ENCODE measurements around the gene MTUS2.

MTUS2 gene

DNA sequence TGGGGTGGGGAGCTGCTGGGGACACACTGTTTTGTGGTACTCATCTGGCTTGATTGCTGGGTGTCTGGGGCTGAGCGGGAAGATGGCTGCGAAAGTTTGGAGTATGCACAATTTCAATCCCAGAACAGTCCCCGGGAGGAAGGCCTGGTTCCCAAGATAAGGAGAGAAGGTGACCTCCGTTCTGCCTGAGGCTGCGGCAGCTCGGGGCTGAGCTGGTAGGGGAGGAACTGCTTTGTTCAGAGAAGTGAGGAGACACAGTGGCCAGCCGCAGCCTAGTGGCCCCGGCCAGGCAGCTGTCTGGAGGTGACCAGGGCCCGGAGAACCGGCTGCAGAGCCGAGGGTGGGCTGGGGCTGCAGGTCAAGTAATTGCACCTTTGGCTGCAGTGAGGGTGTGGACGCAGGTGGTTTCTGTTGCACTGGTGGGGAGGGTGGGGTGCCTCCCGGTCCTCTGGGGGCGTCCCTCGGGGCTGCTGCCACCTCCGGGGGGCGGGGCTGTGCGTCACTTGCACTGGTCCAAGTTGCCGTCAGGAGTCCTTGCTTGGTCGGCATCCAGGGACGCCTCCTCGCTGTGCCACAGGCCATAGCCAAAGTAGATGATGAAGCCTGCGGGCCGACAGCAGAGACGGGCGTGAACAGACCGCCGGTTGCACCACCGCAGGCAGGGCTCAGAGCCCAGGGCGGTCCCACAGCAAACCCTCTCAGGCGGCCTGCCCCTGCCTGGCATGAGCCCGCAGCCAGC lies 694.0 kb downstream of the MTUS2 start:
- no peak for DNase-seq

DNA sequence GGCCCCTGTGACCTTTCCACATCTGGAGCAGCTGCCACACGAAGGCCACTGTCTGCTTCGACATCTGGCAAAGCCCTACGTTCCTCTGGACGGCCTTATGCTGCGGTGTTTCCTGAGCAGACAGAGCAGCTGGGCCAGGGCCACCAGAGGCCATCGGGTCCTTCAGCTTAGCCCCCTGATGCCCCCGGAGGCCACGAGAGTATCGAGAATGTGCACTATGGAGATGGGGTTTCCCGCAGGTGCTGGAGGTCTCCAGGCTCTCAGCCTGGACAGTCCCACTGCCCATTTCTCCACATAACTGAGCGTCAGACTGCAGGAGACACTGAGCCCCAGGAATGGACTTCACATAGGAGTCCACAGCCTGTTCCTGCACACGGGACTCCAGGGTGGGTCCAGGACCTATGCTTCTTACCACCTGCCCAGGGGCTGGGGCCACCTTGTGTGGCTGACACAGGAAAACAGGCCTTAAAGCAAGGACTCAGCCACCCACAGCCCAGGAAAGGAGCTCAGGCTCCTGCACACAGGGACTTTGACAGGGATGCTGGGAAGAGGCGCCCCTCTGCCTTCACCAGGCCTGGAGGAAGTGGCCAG lies 694.7 kb downstream of the MTUS2 start:
- DNase-seq, result no peak

DNA sequence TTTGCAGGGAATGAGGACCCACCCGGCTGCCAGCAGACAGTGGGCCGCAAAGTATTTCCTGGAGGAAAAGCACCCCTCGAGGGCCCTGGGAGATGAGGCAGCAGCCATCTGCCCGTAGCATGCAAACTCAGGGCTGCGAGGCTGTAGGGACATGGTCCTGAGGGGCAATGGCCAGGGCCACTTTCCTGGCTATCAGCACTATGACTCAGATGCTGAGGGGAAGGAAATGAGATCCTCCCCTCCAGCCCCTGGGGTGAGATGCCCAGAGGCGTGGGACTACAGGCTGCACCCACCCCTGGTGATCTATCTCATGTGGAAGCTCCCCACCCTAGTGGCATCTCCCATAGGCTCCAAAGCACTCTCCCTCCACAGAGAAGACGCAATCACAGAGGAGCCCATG lies 695.2 kb downstream of the MTUS2 start:
- no peak for DNase-seq

DNA sequence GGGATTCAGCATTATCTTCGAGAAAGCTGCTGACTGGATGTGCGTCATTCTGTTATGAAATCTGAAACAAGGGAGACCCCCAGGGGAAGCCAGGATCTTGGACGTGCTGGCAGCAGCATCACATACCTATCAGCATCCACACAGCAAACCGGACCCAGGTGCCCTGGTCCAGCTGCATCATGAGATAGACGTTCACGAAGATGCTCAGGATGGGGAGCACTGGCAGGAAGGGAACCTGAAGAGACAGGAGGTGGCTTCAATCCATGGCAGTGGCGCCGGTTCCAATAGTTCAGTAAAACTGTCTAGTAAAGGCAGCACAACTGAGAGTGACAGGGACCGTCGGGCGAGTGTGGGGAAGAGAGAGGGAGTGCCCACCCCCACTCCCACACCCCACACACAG lies 695.9 kb downstream of the MTUS2 start:
- no peak for DNase-seq

DNA sequence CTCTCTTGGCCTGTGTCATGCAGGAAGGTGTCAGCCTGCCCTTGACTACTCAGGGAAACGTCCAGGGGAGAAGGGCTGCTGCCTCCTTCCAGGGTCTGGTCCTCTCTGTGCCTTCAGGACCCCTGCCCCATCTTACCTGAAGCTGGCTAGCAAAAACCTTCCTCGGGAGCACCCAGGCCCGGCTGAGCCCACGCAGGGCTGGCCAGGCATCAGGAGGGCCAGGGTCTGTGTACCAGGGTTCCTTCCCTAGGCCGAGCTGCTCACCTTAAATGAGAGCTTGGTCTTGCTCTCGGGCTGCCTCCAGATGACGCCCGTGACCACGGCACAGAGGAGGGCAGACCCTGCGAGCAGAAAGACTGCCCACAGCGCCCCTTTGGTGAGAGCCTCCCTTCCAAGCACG lies 696.7 kb downstream of the MTUS2 start:
- DNase-seq, result no peak

DNA sequence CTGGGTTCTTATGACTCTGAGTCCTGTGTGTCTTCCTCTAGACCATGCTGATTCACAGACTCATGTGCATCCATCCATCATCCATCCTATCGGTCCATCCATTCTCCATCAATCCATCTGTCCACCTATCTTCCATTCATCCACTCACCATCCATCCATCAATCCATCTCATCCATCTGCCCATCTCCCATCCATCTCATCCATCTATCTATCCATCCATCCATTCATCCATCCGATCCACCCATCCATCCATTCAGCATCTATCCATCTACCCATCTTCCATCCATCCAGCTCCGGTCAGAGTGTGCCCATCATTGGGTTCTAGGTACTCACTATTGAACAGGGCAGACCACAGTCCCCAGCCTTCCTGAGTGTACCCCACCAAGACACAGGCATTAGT lies 699.8 kb downstream of the MTUS2 start:
- no peak for DNase-seq

DNA sequence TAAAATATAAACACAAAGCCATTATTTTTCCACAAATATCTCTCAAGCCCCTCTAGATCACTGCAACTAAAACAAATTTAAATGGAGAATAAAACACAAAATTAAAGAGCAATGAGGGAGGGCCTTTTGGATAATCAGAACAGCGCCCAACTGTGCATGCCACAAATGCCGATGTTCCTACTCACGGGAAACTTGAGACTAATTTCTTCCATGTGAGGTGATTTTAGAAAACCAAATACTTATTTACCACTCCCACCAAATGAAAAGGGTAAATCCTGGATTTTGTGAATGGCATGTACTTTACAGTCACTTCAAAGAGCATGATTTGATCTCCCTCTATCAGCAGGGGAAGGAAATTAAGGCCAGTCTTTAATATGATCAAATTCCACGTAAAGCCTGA lies 700.5 kb downstream of the MTUS2 start:
- no peak for DNase-seq

DNA sequence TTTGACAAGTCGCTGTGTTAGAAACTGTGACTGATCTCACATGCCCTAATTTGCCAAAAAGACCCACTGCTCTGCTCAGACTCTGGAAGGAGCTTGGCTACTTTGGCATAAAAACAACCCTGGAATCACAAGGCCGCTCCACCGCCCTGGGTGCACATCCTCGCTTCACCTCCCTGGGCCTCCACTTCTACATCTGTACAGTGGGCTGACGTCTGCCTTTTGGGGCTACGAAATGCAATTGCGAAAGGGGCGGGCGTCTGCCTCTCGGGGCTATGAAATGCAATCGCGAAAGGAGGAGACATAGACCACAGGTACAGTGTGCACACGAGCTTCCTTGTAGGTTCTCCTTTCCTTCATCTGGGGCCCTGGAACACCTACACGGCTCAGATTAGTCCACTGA lies 701.2 kb downstream of the MTUS2 start:
- DNase-seq, result no peak

DNA sequence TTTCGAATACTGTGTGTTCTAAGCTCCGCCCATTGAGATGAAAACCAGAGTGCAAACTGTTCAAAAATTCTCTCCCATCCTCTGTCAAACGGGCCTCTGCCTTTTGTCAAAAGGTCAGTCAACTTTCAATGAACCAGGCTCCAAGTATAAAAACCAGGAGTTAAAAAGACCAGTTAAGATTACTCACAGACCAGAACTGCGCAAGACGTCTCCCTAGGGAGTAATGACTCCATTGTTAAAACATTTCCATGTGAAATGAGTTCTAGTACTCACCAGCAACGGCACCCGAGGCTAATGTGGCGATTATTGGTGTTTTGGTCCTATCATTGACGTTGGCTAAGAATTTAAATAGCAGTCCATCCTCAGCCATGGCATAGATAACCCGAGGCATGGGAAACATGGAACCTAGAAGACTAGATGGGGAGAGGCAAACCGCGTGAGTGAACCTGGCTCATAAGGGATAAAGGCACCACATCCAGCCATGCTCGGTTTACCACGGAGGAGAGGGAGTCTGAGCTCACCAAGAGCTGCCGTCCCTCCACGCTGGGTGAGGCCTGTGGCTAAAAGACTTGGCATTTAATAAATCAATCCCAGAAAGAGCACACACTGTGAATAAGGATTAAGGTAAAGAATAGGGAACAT lies 702.0 kb downstream of the MTUS2 start:
- no peak for DNase-seq

DNA sequence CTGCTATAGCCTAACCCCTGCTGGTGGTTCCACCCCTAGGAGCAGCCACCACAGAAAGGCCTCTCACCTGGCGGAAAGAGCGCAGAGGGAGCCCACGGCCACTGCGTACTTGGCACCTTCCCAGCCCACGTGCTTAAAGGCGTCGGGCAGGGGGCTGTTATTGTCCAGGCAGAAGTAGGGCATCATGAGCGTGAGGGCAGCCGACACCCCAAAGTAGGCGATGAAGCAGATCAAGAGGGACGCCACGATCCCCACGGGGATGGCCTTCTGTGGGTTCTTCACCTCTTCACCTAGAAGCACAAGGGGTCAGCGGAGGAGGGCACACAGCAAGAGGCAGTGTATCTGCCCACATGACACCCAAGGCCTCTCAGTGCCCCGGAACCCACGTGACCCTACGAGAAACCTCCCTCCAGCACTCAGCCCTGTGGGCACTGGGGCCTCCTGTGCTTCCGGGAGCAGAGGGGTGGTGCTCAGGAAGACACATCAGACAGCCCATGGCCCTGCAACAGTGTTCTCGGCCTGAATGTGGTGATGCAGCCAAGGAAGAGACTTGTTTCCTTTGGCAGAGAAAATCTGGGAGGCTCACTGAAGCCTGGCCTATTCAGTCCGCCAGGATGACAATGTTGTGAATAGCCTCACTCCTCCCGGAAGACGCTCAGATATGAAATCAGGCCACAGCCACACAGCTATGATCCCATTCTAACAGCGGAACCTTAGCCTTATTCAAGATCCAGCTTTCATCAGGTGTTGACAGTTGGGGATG lies 703.2 kb downstream of the MTUS2 start:
- DNase-seq, result no peak

DNA sequence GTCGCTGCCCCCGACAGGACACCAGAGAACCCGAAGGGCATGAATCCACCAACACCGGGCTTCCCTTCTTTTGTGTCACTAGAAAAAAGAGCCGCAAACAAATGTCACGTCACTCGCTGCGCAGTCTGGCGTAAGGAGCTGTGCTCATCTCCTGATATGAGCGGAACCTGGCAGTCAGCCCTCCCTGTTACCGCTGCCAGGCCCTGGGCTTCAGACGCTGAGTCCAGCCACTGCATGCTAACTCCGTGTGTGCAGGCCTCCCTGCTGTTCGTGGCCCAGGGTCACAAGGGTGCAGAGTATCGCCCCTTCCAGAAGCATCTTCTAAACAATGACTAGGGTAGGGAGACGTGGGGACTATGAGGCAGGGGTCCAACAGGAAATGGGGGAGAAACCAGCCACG lies 704.0 kb downstream of the MTUS2 start:
- DNase-seq, result no peak

DNA sequence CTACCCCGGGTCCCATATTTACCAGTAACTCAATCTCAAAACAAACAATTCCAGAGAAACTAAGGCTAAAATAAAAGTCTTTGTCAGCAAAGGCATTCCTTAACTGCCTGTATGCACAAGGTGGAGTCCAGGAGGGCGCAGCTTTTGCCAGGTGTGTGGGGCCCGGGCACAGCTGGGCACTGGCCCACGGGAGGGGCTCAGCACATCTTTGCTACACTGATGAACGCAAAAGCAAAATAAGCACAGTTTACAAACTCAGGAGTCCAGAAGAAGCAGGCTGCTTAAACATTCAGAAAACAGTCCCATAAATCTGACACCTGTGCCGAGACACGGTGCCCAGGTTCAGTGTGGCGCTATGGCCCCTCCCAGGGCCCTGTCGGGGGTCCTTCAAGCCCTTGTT lies 704.5 kb downstream of the MTUS2 start:
- no peak for DNase-seq

DNA sequence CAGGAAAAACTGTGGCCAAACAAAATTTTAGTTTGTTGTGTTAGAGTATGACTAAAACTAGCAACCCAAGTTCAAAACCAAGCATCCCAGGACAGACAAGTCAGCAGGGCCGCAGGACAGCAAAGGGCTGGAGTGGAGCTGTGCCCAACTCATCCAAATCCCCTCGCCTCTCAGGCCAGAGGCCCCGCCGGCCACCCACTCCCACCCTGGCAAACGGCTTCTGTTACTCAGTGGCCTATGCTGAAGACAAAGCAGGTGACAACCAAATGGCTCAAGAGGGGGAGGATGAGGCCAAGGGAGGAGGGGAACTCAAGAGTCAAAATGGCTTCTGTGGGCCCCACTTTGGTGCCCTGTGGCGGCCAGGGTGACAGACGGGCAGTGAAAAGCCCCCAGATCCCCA lies 705.6 kb downstream of the MTUS2 start:
- DNase-seq, result no peak

DNA sequence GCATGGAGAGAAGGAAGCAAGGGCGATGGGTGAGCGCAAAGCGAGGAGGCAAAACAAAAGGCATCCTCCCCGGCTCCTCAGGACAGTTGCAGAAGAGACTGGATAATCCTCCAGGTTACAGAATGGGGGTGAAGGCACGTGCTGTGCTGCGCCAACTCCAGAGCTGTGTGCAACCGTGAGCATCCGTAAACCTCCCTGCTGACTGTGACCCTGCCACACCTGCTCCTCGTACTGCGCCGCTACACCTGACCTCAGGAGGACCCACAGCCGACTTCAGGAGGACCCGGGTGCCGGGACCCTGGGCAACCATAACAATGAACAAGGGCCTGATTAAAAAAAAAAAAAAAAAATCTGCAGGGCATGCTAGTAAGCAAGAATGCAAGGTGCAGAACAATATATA lies 706.6 kb downstream of the MTUS2 start:
- no peak for DNase-seq

DNA sequence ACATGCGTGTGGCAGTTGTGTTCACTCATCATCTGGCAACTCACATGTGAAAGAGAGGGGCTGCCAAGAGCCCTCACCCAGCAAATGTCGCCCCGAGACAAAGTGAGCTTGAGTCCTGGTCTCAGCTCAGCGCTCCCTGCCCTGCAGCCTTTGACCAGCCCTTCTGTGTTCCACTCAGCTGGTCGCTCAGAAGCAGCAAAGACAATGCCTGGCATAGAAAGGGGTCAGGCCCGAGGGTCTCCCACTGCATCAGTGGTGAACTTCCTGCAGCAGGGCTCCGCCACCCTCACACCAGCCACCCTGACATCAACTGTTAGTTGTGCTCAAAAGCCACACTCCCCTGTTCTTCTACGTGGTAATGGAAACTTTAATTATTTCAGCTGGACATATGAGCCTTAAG lies 707.4 kb downstream of the MTUS2 start:
- DNase-seq, result no peak

DNA sequence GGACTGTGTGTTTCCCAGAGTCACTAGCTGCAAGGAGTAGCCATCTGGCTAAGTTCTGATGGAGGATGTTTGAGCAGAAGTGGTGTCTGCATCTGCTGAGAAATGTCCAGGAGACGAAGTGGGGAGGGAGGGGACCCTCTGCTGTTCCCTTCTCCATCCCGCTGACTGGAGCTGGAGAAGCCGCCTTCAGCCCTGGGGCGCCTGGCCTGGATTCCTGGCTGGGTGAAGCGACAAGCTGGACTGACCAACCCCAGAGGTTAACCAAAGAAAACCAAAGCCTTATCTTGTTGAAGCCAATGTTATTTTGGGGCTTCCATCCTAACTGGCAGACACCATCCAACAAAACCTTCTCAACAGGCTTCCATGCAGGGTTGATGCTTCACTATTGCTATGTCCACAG lies 707.8 kb downstream of the MTUS2 start:
- DNase-seq, result no peak

DNA sequence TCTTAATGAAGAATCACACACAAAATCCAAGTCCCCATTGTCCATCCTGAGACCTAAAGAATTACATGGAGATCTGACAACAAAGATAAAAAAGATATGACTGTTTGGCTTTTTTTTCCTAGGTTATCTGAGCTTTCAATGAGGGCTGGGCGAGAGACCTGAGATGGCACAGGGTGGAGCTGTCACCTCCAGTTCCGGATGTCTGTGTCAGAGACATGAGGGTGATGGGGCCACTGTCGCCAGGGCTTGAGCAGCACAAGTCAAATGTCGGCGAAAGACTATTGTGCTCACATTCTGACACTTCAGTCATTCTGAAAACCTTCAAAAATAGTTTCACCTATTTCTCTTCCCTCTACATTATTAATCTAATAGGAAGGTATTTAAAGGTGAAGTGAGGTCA lies 709.6 kb downstream of the MTUS2 start:
- no peak for DNase-seq

DNA sequence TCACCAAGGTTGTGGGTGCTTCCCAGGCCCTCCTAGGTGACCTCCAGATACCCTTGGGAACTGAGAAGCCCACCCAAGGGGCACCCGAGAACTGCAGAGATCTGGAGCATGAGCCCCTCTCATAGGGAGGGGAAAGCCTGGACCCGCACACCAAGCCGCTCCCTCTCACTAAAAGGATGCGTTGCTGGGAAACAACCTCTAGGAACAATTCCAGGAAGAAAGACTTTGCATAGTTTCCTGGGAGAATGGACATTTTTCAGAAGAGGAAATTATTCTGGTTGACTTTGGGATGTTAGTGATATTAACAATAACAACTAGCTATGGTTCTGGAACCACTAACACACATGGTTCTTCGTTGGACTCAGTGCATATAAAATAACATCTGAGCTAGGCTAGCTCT lies 710.8 kb downstream of the MTUS2 start:
- no peak for DNase-seq

DNA sequence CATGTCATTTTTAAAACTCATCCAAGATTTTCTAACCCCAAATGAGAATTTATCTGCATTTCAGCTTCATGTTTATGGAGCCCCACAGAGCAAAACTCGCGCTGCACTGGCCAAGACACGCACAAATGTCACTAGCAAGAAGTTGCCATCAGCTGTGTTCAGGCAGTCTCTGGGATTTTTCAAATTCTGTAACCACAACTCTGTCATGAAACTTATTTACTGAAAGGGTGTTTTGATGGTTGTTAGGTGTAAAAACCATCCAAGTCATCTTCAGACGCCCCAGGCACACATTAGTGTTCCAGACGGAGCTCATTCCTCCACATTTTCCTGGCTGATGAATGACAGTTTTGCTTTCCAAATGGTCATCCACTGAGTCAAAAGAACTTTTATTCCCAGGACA lies 712.0 kb downstream of the MTUS2 start:
- DNase-seq, result no peak

DNA sequence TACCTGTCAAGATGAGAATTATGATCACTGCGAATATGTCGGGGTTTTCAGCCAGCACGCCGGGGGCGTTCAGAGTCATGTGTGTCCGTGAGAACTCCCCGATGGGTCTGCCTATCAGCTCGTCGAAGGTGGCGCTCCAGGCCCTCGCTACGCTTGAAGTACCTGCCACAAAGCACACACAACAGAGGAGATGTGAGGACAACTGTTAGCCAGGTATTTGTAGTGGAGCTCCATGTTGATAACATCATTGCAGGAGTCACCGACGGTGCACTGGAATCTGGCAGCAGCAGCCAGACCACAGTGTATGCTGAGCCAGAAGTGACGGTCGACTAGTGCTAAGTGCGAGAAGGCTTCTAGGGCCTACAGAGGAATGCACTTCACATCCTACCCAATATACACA lies 712.7 kb downstream of the MTUS2 start:
- DNase-seq, result no peak

DNA sequence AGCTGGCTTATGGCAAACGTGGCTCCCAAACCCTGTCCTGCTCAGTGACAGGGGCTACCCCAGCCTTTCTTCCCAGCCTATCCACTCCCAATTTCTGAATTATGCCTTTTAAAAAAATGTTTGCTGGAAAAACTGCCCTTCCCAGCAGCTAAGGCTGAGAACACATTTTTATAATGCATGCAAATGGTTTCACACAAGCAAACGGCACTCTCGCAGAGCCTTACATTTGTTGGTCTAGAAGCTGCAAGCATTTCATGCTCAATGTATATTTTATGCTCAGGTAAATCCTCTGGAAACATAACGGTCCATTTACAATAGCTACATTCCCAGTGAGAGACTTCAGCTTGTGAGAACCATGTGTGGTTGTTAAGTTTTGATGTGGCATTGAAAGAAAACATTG lies 713.9 kb downstream of the MTUS2 start:
- no peak for DNase-seq

DNA sequence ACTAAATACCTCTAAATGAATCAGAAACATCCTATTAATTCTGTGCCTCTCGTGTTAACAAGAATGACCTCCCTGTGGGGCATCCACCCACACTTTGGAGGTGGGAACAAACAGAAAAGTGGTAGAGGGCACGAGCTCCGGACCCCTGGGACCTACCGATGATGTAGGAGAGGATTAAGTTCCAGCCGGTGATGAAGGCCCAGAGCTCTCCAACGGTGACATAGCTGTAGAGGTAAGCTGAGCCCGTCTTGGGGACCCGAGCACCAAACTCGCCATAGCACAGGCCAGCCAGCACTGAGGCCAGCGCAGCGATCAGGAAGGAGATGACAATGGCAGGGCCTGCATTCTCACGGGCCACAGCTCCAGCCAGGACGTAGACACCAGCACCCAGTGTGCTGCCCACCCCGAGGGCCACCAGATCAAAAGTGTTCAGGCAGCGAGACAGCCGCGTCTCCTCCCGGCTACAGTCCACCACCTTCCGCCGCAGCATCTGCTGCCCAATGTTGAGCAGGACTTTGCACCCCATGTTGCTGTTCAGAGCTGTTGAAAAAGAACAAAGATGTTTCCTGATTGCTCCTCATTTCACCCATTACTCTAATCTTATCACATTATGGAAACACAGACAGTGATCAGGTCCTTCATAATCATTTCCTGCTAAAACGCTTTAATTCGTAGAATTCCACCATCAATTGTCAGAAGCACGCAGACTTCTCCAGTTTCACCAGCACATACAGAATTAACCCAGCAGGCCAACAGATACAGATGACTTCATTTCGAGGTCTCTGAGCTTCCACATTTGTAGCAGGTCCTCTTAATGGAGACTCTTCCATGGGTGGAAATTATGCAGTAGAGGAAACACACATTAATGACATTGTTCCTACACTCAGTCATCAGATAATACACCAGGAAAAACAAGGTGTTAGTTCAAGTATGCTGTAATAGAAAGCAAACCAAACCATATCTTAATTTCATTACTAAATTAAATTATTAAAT lies 715.8 kb downstream of the MTUS2 start:
- DNase-seq, result no peak

DNA sequence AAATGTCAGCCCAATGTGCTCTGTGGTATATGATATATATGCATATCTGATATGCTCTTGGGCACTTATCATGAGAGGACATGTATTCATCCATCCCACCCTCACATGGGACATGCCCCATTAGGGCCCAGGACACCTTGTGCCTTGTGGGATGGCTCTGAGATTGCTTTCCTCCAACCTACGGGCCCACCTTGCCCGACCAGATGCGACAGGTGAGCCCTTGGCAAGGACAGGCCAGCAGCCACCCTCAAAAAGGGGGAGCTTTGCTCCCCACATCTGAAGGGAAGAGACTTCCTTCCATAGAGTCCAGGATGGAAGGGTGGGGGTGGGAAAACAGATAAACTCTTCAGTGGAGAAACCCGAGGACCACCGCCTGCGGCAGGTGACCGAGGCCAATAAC lies 716.7 kb downstream of the MTUS2 start:
- DNase-seq, result no peak

Data from activated CD8-positive, alpha-beta memory T cell treated with anti-CD3 and anti-CD28 coated beads for 24 hours (primary cell).